GM21529 (cell line): ENCODE results near the gene ZNF17.

Source experiments
- ATAC-seq: cut with Tn5 transposase; IDR thresholded peaks from one replicate; pipeline ENCODE4 v1.9.1; 2021; ENCODE audit not compliant: unreplicated experiment

ZNF17 gene

DNA sequence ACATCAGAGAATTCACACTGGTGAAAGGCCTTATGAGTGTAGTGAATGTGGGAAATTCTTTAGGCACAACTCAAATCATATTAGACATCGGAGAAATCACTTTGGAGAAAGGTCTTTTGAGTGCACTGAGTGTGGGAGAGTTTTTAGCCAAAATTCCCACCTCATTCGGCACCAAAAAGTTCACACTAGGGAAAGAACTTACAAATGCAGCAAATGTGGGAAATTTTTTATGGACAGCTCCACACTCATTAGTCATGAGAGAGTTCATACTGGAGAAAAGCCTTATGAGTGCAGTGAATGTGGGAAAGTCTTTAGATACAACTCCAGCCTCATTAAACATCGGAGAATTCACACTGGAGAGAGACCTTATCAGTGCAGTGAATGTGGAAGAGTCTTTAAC is 10.1 kb downstream of the ZNF17 start:
- no peak for ATAC-seq

DNA sequence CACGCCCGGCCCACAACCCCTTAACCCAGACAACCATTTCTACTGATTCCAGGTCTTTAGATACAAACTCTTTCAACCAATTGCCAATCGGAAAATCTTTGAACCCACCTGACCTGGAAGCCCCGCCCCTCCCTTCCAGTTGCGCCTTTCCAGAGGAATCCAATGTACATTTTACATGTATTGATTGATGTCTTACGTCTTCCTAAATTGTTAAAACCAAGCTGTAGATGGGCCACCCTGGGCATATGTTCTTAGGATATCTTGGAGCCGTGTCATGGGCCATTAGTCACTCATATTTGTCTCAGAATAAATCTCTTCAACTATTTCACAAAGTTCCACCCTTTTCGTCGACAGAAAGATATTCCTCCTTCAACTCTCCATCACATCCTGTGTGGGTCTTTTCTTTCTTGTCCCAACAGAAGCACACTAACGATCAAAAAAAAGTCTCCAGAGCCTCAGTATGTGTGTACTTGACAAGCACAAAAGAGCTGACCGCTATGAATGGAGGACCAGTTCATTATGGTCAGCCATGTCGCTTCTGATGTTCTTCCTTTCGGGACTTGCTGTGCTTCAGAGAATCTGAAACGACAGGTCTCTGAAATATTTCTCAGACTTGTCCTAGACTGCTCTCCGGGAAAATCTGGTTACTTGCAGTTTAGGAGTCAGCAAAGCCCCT is 23.6 kb downstream of the ZNF17 start:
- ATAC-seq, result peak; percentile 14

DNA sequence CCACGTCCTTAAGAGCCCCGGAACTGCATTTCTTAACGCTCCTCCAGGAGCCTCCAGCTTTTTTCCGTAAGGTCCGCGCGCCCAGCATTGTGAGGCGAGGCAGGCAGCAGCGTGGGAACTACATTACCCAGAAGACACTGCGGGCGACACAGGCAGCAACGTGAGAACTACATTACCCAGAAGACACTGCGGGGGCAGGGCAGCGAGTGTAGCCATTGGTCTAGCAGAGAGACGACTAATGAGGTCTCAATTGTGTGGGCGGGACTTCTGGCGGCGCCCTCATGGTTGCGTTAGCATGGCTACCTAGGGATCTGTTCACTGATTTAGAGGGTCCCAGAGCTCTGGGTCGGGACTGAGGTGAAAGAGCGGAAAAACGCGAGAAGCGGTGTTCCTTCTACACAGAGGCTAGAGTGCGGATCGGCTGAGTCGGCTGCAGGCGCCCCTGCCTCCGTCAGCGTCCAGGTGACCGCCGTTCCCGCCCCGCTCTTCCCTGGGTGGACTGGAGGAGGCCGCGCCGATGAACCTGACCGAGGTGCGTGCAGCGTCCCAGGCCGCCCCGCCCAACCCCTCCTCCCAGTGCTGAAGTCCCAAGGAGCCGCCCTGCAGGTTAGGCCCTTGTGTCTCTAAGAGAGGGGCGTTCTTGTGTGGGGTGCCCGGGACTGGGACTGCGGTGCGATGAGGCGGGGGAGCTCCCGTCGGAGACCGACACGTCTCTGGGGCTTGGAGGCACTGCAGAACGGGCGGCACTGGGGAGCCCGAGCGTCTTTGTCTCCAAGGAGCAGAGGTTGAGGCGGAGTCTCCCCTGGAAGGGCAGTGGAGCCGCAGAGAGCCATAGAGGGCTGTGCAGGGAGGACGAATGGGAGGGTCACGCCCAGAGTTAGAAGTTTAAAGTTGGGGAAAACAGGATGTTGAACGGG is 24.4 kb downstream of the ZNF17 start, which contains the start of gene ZNF749:
ZNF749 (plus strand) TSS at position 264 of the 917 bp plus-strand sequence; CDS start at position 518, 254 bp downstream.
- ATAC-seq, result peak; percentile 94

DNA sequence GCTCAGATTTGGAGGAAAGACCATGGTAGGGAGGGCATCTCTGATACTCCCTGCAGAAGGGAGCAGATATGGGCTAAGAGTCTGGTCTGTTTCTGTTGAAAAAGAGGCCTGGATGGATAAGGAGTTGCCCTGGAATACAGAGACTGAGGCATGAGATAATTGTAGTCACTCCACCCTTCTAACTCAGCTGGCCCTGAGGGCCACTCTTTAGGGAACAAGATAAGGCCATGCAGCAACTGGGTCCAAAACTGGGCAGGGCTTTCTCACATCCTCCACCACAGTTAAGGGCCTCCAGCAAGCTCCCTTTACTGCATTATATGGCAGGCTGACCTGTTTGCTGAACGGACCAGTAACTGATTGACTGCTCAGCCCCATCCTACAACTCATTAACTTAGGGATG is 25.5 kb downstream of the ZNF17 start:
- no peak for ATAC-seq

DNA sequence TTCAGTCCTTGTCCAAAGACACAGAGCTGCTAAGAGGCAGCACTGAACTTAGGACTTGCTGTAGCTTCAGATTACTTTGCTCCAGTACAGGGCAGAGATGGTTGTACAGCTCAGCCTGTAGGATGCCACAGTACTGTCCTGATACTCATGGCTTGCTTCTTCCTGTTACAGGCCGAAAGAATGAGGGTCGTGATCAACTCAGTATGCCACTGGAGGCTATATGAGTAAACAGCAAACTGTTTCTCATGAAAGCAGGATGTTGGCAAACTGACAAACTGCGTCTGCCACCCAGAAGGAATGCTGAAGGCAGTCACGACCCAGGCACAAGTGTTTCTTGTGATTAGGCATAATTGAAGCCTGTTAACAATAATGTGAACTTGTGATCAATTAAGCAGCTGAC is 27.0 kb downstream of the ZNF17 start:
- ATAC-seq, result no peak

DNA sequence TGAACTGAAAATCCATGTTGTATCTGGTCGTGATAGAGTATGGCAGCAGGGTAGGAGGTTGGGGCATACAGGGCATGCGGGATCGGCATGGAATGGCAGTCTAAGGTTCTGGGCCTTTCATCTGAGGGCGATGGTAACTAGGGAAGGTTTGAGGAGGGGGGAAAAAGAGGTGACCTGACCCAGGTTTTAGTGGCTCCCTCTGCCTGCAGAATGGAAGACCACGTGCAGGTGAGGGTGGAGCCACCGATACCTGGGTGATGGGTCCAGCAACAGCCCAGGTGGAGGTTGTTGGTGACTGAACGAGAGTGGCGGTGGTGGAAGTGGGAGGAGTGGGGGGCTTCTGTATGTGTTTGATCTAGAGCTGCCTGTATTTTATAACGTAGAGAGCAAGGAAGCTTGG is 28.0 kb downstream of the ZNF17 start:
- ATAC-seq, result no peak

DNA sequence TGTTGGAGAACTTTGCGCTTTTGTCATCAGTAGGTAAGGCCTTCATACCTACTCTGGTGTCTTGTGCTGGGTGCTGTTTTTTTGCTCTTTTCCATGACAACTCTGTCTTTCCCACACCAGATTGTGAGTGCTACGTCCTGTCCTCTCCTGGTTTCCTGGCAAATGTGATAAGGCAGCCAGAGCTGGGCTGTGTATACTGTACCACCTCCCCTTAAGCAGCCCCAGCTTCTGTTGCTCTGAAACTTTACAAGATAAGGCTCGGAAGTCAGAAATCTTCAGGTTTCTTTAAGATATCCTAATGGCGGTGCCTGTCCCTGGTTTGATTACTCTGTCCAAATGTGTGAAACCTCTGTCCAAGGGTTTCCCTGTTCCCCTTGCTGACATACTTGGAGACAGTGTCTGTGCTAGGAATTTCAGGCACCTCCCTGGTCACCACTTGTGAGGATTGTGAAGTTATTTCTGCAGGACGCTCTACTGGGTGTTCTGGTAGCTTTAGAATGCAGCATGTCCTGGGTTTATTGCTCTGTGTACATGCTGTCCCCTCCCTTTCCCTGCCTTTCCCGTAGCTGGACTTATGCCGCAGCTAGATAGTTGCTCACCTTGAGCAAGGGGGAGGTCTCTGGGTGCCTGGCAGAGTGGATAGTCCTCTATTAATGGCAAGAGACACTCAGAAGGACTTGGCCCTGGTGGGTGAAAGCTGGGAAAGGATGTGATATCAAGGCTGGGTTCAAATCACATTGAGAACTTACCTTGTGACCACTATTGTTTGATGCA is 31.2 kb downstream of the ZNF17 start:
- no peak for ATAC-seq

DNA sequence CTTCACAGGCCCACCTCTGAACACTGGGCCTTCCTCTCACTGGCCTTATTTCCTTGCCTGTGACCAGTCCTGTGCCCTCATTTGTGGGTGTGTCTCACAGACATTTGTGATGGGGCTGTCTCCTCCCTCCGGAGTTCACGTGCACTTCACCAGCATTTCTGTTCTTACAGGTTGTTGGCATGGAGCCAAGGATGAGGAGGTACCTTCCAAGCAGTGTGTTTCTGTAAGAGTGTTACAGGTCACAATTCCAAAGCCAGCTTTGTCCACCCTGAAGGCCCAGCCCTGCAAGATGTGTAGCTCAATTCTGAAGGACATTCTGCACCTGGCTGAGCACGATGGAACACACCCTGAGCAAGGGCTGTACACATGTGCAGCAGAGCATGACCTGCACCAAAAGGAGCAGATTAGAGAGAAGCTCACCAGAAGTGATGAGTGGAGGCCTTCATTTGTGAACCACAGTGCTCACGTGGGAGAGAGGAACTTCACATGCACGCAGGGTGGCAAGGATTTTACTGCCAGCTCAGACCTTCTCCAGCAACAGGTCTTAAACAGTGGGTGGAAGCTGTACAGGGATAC is 32.2 kb downstream of the ZNF17 start:
- ATAC-seq, result no peak

DNA sequence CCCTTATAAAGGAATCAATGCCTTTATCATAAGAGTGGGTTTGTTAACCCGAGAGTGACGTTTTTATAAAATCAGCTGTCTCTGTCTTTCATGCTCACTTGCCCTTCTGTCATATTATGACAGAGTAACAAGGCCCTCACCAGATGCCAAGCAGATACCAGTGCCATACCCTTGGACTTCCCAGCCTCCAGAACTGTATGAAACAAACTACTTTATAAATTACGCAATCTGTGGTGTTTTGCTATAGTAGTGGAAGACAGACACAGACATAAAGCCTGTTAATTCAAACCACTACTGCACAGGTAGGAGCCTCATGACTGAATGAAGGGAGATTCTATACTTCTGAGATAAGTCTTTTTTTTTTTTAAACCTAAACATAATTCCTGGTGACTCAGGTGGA is 41.3 kb downstream of the ZNF17 start:
- no peak for ATAC-seq

DNA sequence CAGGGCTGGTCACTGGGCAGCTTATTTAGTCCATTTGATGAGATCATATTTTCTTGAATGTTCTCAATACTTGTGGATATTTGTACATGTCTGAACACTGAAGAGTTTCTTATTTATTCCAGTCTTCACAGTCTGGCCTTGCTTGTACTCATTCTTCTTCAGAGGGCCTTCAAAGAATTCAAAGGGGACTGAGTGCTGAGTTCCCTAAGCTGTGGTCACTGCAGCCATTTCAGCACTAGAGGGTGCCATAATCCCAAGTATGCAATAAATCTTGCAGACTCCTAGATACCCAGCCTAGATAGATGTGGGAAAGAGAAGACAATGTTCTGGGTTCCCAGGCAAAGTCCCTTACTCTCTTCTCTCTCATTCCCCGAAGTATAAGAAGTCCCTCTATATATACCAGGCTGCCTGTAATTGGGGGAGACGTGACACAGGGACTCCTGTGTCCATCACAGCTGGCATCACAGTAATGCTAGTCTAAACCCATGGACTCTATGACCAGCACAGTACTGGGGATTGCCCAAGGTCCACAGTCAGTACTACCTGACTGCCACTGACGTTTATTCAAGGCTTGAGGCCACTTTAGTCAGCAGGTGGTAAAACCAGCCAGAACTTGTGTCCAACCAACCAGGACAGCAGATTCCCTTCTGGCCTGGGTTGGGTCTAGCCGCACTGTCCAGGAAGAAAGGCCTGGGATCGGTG is 54.9 kb downstream of the ZNF17 start:
- ATAC-seq, result no peak

DNA sequence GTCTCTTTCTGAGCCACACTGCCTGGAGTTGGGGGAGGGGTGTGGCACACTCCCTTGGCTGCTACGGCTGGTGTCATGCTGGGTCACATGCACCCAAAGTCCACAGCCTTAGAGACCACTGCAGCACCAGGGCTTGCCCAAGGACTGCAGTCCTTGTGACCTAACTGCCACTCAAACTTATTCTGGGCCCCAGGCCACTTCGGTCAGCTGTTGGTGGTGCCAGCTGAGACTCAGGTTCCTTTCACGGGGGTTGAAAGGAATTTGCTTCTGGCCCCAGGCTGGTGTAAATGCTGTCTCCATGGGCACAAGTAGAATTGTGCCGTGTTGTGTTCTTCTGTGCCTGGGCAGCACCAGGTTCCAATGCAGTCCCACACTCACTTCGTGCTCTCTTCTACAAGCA is 55.5 kb downstream of the ZNF17 start:
- ATAC-seq, result no peak
